Ureter (tissue), 1 donor: ENCODE results near the gene DUOX1. TPM values are rescaled to one million over a fixed set of nuclear protein-coding genes. Genes with fewer than 3 reads are reported as not detected.

Experiments used
- DNase-seq: peaks from one replicate; pipeline ENCODE4 v3.0.0-alpha.2; 2020; ENCODE audit warnings: low spot score
- total RNA-seq: library from RNA; stranded (reverse); gene quantifications from one replicate; pipeline ENCODE4 v1.2.4, GENCODE V29; 2023
- donor health status: DM: yes; HTN: yes; CAD: no.

DUOX1 gene
- total RNA-seq, 1 donor from 2014 or later: 85.5 TPM

DNA sequence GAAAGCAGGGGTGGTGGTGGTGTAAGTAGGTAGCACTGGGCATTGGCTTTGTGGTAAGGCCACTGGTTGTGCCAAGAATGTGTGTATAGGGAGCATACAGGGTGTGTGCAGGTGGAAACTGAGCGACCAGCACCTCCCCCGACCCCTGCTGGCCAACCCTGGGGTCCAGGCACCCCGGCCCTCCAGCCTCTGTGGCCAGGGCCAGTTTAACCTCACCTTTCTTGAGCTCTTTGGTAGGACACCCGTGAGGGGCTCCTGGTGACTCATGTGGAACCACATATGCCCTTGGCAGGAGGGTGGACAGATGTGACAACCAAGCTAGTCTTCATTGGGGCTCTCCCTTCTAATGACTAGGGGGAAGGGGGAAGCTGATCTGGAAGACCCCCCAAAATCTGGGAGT, 38.5 kb downstream of the DUOX1 start:
- DNase-seq: no peak

DNA sequence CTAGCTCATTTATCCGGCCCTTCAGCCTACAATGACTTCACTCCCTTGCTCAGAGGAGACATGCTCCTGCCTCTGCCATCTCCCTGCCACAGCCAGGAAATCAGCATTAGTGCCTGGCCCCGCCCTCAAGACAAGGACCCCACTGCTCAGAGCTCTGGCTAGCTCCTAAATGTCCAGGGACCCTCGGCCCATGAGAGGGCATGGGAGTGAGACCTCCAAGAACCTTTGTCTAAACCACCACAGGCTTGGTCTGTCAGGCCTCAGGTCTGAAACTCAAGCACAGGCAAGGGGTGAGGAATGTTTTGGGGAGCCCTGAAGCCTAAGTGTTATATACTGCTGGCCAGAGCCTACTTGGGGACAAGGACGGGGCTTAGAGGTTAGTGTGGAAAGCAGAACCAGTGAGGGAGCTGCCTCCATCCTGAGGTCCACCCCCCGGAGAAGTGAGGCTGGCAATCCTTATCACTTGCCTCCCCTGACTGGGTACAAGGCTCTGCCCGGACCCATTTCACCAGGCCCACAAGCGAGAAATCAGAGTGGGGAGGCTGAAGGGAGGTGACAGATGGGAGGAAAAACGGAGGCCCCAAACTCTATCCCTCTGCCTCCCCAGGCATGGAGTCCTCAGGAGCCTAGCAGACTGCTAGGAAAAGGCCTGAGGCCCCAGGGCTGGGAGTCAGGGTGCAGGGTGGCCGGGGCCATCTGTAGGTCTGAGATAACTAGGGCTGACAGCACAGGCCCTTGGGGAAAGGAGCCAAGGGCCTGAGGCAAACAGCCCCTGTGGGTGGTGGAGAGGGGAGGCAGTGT, 39.2 kb downstream of the DUOX1 start:
- no peak for DNase-seq

DNA sequence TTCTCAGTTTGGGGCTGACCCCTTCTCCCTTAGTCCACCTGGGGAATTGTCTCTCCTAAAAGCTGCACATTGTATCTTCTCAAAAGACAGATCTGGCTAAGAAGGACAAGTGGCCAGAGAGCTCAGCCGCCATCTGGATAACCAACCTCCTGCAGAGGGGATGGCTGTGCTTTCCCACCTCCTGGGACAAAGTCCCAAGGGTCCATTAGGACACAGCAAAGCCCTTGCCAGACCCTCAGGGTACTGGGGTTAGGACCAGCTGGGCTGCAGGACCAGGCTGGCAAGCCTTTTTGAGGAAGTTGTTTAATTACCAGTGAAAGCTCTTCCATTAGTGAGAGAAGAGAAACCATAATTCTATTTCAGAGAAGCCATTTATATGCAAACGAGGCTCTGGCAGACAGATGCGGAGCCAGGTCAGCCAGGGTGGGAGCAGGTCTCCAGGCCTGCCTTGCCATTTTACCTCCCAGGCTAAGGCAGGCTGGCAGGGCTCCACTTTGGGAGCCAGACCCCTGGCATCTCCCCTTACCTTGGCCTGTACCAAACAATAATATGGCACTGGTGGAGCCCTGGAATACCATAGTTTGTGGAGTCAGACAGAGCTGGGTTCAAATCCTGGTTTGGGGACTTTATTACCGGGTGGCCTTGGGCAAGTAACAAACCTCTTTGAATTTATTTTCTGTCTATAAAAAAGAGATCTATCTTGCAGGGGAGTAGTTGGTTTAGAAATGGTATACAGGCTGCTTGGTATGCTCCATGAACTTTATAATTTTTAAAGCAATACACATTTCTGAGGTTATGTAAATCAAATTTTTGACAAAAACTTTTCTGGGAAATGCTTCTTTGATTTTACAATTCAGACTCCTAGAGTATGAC, 40.0 kb downstream of the DUOX1 start:
- no peak for DNase-seq

DNA sequence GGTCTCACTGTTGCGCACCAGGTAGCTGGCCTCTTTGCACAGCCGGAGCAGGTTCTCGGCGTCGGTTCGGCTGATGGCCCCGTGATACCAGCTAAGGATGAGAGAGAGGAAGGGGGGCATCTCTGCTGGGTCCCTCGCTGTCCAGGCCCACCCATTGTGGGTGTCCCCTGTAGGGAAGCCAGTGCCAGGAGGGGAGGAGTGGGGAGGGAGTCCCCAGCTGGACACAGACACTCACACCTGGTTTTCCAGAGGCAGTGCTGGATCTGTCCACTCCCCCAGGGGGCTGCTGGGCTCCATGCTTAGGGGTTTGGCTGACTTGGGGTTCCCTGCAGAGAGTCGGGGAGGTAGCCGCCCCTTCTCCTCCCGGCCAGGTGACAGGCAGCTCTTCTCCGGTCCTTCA, 42.1 kb downstream of the DUOX1 start:
- no peak for DNase-seq

DNA sequence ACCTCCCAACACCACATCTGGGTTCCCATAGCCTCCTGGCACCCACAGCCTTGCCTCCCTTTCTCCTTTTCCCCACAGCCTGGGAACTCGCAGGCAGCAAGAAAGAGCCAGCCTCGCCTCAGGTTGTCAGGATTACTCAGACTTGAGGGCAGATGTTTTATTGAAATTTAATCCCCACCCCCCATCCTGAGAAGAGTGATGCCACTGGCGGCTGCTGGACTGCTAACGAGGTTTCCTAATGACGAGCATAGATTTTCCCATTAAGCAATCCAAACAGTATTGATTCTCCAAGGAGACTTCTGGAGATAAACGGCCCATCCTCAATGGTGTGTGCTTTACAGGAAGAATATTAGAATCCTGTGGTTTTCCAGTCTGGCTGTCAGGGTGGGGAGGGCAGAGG, 44.3 kb downstream of the DUOX1 start:
- DNase-seq: no peak

DNA sequence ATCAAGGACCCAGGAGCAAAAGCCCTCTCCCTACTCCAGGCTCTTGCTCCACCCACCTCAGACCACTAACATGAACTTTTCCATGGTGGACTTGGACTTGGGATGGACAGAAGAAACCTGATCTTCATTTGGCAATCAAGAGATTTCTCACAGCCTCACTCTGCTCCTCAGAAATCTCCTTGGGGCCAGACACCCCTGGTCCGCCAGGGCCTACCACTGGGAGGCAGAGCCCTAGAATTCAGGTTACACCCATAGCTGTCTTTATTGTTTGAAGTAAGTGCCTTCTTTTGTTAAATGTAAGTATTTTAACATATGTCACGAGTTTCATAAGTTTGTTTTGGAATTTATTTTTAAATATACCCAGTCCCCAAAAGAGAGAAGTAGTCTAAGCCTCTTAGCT, 44.8 kb downstream of the DUOX1 start:
- DNase-seq: no peak

DNA sequence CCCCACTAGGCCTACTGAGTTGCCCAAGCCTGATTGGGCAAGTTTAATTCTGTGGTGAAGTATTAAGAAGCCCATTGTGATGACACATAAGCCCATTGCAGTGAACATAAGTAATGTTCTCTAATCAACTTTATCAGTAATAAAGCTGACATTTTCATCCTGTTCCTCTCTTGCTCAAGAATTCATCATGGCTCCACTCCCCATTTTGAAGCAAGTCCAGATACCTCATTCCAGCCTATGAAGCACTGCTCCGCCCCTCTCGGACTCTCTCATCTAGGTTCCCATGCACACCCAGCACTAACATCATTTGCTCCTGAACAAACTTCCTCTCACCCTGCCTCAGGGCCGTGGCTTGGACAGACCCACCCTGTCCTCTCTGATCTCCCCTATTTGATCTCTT, 47.5 kb downstream of the DUOX1 start:
- DNase-seq: no peak

DNA sequence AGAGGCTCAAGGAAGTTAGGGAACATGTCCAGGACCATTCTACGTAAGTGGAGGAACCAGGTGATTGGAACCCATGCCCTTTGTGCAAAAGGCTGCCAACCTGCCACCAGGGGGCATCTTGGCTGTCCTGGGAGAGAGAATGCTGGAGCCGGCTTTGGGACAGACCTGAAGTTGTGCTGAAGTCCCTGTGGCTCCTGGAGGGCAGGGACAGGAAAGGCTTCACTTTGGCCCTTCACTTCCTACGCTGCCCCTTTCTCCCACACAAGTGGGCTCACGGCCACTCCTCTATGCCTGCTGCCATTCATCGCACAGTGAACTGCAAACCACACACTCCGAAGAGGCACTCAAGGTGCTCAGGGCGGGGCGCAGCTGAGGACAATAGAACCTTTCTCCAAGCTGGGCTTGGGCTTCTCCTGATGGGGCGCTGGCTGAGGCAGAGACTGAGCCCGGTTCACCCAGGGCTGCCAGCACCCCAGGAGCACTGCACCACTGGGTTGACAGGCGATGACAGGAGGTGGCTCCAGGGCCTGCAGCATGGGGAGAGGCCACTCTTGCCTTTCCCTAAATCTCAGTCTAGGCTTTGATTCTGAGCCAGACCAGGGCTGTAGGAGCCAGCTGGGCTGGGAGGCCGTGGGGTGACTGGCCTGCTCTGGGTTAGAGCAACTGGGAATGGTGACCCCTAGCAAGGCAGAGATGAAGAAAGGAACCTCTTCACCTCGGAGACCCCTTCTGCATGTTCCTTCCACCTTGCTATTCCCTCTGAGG, 49.6 kb downstream of the DUOX1 start:
- DNase-seq: no peak

DNA sequence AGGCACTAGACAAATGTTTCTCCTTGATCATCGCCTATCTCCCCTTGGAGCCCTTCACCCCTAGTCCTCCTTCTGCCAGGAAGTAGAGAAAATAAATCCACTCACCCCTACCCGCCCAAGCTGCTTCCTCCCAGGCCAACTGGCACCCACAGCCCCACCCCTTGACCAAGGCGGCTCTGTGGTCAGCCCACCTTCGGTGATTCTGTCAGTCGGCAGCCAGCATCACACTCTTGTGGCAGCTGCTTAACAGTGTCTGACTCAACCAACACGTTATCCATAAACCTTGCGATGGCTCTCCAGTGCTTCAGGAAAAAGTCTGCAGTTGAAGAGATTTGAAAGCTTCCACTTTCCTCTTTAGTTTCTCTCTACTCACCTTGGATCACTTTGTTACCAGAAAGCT, 50.4 kb downstream of the DUOX1 start:
- no peak for DNase-seq

DNA sequence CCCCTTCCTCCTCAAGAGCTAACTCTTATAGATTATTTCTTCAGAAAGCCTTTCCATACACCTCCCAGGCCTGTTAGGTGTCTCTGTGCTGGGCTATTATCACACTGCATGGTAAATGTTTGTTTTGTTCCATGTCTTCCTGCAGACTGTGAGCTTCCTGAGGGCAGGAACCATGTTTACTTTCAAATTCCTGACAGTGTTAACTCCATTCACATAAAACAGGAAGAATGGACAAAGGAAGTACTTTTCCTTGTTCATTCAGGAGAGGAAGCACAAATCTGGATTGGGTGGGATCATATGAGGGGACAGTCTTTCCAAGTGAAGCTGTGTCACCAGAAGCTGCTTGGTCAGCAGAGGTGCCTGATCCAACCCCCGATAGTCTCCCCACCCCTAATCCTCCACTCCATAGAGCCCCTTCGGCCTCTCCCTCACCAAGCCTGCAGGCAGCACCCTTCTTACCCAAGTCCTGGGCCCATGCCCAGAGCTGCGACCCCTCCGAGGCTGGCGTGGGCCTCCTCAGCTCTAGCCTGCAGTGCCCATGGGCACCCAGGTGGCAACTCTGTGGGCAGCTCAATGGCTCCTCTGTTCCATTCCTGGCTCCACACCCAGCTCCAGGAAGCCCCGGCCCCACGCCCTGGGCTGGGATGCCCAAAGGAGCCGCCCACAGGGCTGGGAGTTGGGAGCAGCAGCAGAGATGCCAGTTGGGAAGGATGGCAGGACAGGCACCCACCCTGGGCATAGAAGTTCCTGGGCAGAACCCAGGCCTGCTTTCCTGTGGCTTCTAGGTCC, 51.0 kb downstream of the DUOX1 start:
- DNase-seq: no peak

DNA sequence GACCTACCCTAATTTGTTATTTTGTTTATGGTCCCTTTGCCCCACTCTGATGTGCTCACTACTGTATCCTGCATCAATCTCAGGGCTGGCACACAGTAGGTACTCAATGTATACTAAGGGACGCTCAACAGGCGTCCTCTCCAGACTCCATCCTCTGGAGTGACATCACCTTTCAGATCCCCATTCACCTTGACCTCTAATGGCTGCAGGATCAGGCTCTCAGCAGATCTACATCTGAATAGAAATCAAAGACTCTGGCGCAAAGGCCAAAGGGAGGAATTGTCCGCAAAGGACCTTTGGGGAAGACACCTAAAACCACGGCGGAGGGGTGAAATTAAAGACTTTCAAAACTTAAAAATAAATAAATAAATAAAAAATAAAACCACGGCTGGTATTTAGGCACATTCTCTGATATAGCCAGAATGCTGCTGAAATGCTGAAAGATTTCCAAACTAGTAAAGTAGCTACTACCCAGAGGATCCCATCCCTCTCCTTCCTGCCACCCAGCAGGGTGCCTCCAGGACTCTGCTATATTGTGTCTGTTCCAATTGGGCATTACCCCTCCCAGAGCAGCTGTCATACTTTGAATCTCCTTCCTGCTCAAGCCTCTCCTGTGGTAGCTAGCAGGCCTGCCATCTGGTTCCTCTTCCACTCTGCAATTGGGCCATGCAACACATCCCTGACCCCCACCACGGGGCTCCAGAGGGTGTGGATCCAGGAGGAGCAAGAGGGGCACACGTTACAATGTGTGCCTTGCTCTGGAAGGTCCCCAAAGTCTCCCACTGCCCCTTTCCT, 51.9 kb downstream of the DUOX1 start:
- DNase-seq: no peak

DNA sequence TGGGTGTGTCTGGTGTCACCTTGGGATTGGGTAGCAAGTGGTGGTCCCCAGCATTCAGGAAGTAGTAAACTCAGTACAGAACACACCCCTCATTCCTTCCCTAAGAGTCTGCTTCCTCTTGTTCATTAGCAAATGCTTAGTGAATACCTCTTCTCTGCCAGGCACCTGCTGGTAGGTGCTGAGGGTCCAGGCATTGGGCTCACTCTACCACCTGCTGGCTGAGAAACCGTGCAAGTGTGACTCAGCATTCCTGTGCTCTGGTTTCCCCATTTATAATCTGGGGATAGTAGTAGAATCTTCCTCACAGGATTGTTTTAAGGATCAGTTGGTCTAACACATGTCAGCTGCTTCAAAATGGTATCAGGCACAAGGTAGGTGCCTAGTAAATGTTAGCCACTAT, 53.2 kb downstream of the DUOX1 start:
- no peak for DNase-seq

DNA sequence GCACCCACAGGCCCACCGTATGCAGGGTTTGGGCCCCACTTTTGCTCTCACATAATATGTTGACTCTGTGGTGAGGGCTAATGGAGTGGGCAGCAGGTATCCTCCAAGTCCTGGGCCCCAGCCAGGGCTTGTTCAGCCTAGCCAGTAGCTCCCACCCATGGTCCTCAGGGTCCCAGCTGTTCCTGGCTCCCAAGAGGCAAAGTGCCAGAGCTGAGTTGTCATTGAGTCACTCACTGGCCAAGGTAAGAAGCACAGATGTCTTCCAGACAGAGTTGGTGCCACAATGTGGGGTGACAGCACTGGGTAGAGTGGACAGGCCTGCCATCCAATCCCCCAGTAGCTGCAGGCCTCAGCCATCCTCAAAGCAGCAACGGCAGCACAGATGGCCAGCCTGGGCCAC, 53.7 kb downstream of the DUOX1 start:
- no peak for DNase-seq

DNA sequence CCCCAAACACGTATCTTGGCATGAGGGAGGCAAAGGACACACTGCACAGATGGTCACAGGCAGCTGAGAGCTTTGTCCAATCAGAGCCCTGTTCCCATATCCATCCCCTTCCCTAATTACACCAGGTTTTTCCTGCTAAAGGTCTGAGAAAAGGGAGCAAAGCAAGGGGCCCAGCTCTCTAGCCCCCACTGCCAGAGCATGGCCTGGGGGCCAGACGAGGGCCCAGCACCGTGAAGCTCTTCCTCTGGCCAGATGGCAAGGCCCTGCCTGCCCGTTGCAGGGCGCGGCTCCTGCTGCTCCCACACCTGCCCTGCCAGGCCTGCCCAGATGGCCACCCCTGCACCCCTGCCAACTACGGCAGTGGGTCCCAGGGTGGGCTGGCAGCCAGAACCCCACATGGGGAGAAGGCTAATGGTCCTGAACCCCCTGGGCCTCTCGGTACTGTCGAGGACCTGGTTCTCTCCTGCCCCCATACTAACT, 54.8 kb downstream of the DUOX1 start:
- DNase-seq: no peak

DNA sequence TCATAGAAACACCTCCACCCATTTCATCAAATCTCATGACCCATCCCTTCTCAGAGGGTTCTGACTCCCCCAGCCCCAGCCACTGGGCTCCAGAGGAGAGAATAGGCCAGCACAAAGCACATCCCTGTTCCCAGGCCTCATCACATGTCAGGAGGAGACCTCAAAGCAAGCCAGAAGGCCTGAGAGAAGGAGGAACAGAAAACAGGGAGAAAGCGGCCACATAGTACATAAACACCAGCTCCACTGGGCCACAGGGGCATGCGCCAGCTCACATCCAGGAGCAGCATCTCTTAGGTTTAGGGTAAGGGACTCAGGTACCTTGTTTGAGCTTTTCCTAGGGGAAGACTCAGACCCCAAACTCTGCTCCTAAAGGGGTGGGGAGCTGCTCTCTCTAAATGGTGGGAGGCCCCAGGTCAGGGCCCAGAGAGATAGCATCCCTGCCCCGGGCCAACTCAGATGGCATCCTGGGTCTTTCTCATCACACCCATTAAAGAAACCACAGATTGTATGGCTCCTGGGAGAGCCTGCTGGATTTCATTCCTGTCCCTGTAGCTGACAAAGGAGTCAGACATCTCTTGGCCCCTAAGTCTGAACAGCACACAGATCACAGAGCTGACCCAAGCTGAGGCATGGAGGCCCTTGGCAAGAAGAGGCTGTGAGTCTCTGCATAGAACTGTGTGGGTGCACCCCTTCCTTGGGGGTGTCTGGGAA, 55.4 kb downstream of the DUOX1 start:
- DNase-seq: no peak

DNA sequence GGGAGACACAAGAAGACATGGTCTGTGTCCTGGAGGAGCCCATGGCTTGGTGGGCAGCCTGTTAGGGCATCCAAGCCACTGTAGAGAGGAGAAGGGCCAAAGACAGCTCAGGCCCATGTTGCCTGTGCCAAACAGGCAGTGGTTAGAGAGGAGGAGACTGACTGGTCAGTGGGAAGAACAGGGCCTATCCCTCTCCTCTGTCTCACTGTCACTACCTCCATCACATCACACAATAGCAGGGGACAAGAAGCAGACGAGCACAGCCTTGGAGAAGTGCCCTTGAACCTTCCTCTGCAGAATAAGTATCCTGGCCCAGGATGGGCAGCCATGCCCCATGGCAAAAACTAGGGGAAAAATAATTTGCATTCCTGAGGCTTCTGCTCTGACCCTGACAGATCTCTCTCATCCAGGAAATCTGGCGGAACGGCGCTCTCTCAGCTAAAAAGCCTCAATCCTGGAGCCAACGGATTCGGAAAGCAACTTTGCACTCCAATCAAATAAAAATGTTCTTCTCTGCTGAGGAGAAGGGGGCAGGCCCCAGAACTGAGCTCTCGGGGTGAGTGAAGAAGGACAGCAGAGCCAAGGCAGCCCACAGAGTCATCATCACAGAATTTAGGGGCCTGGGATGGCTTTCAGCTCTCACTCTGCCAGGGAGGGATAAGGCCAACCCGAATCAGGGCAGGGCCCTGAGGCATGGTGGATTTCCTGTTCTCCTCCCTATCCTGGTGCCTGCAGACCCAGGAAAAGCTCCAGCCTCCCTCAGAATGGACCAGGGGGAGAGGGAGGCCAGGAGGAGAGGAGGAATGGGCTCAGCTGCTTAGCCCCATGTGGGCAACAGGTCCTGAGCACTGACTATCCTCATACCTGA, 56.3 kb downstream of the DUOX1 start:
- no peak for DNase-seq

DNA sequence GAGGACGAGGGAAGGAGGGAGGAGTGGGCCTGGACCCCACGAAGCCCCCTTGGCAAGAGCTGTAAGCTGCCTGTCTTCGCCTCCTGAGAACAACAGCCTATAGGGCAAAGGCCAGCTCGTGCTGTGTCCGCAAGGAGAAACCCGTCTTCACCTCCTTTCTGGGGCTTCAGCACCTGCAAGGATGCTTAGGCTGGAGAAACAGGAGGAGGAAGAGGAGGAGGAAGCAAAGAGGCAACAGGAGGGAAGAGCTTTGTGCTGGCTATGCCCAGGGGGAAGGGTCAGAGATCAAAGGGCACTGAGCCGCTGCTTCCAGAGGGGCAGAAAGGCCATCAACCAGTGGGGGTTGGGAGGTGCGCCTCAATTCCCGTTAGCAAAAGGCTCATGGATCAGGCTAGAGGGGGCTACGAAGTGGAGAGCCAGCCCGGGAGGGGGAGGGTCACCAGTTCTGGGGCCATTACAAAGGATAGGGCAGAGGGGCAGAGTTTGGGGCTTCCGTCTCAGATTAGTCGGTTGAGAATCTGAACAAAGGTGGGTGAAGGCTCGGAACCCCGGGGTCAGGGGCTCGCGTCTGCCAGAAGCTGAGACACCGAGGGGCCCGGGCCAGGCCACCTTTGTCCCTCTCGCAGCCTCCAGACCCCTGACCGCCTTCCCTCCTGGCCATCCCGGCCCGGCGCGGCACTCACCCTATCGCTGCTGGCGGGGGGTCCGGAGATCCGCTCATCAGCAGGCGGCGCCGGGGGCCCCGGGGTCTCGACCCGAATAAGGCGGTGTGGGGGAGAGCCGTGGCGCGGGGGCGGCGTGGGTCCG, 57.2 kb downstream of the DUOX1 start:
- no peak for DNase-seq

DNA sequence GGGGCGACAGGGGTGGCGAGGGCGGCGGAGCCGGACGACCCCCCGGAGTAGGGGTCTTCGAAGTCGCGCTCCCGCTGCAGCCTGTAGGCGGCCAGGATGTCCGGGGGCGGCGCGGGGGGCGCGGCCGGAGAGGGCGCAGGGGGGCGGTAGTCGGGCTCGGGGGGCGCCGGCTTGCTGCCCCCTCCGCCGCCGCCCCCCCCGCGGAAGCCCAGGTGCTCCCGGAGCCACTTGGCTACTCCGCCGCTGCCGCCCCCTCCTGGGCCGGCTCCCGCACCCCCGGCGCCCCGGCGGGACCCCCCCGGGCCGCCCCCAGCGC, 57.7 kb downstream of the DUOX1 start:
- no peak for DNase-seq
